LHCN-M2 (cell line): ENCODE data around the gene SEMA3G. TPM values are rescaled to one million over a fixed set of nuclear protein-coding genes. Genes with fewer than 3 reads are reported as not detected.

ENCODE experiments used
- DNase-seq: peaks from one replicate; pipeline ENCODE4 v3.0.0-alpha.2; 2012; ENCODE audit warnings: low read depth
- total RNA-seq: library from RNA; depleted of rRNA; stranded (reverse); fragments of >200 nt; gene quantifications from 2 replicates; pipeline ENCODE4 v1.2.3, GENCODE V29; 2014

The SEMA3G gene
- total RNA-seq, 1 experiment from 2014 or later, result not detected

DNA sequence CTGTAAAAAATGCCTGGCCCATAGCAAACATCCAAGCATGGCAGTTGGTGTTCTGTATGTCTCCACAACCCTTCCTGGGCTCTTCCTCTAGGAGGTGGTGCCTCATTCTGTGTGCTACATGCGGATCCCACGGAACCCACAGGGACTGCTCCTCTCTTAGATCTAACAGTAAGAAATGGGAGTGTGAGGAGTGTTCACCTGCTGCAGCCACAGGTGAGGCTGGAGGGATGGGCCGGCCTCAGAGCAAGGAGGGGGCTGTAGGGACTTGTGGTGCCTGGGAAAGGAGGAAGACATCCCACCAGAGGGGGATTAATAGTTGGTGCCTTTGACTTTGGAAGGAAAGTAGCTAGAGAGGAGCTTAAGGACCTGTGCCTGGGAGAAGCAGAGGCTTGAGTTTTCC is 22.2 kb downstream of the SEMA3G start:
- no peak for DNase-seq

DNA sequence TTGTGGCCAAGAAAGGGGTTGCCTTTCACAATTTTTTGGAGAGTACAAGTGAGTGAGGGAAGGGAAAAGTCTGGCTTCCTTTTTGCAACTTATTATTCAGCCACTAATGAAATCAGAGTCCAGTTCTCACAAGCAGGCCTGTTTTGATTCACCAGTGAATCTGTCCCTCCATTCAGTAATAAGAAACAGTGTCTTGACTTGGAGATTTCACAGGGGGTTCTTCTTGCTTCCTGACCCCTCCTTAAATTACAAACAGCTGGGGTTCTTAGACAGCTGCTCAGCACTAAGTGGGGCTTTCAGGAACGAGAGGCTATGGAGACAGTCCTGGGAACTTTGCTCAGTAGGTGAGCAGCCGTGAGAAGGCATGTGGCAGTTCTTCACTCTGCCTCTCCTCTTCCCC is 24.5 kb downstream of the SEMA3G start:
- no peak for DNase-seq

DNA sequence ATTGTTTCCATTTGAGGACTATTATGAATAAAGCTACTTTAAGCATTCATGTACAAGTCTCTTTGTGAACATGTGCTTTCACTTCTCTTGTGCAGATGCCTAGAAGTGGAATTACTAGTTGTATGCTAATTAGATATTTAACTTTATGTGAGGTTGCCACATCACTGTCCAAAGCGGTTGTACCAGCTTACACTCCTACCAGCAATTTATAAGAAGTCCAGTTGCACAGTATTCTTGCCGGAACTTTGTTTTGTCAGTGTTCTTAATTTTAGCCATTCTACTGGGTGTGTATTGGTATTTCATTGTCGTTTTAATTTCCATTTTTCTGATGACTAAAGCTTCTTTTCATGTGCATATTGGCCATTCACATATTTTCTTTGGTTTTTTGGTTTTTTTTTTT is 29.1 kb downstream of the SEMA3G start:
- no peak for DNase-seq

DNA sequence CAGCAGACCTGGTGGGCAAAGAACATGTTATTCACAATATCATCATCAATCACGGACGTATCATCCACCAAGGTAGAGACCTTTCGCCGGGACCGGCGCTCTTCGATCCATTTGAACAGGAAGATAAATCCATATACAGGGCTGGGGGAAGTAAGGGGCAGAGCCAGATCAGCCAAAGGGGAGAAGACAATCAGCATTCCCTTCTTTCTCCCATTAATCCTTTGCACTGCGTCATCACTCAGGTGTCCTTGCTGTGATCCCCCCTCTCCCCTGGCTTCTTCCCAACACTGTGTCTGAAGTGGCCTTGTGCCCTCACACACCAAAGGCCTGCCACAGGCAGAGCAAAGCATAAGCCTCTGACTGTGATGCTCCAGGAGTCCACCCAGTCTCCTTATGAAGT is 36.4 kb downstream of the SEMA3G start:
- DNase-seq, result no peak

DNA sequence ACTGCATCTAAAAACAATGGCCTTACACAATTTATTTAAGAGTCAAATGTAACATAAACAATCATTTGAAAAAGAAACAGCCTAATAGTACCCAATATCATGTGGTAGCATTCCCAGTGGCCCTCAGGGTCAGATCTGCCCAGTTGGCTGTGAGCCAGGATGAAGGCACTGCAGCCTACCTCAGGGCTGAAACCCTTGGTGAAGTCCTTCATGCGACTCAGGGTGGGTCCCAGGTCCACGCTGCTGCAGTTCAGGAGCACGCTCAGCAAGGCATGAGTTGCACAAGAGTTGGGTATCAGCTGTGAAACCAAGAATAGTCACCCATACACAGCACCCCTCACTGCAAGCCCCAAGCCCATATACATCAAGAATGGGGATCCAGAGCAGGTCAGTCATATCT is 37.1 kb downstream of the SEMA3G start:
- DNase-seq, result no peak

DNA sequence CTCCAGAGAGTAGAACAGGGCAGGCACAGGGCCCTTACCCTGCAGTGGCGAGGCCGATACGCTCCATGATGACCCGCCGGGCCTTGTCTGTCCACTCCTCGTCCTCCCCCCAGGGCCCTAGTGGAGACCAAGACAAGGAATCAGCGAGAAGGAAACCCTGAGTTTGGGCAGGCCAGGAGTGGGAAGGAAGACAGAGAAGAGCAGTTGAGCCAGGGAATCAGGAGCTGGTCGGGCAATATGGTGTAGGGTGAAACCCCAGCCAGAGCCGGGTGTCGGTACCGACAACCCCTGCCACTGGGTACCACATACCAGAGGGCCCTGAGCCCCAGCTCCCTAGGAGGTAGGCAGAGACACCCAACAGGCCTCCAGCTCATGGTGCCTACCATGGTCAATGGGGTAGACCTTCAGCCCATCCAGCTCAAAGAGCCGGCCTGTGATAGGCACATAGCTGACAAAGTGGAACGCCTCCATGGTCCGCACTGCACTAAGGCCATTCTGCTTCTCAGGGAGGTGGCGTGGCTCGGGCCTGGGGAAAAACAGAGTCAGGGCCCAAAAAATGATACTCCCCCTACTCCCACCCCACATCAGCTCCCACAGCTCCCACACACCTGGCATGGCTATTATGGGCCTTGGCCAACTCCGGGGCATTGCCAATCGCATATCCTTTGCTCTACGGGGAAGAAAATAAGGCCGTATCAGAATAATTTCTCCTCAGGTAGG is 38.0 kb downstream of the SEMA3G start:
- DNase-seq, result no peak

DNA sequence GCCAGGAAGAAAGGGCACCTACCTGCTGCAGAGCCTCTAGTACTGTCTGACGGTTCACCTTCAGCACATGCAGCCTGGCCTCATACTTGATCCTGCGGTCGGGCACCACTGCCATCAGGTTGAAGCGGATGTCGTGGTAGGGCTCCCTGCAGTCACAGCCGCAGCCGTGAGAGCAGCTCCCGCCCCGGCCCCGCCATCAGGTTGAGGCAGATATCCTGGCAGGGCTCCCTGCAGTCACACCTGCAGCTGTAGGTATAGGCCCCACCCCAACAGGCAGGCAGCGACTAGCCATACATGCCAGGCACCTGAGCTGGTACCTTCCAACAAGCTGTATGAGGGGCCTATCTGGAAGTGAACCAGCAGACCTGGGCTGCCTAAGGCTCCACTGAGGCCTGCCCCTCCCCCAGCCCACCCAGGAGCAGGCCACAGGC is 38.7 kb downstream of the SEMA3G start:
- DNase-seq, result no peak

DNA sequence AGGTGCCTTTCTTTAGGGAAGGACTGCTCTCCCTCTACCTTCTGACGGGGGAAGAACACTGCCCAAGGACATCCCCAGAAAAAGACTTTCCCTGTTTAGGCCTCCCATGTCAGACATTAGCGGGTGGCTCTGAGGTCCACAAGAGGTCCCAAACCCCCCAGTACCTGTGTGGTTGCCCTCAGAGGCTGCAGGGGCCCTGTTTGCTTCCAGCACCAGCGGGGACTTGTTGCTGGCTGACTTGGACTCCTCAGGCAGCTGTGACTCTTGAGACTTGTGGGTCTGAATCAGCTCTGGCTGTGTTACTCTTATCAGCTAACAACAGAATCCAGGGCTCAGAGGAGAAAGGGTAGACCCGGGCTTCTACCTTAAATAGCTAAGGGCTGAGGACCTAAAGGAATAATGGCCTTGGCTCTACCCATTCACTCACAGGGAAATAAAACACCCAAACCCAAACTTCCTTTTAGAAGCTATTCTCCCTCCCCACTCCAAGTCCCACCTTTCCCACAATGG is 39.2 kb downstream of the SEMA3G start:
- DNase-seq, result no peak

DNA sequence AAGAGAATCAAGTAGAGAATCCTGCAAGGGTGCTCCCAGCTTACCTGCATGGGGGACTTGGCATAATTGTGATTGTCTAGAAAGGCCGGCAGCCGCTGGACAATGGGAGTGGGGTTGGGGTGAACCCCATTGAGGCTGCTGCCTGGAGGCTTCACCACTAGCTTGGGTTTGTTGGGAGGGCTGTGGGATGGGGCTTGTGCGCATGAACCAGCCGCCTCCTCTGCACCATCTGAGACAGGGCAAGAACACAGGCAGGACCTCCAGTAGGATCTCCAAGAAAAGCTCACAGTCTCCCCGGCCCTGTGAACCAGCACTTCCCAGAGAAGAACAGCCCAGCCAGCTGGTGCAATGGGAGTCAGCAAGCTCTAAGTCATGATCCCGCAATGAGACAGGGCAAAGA is 39.8 kb downstream of the SEMA3G start:
- DNase-seq, result no peak

DNA sequence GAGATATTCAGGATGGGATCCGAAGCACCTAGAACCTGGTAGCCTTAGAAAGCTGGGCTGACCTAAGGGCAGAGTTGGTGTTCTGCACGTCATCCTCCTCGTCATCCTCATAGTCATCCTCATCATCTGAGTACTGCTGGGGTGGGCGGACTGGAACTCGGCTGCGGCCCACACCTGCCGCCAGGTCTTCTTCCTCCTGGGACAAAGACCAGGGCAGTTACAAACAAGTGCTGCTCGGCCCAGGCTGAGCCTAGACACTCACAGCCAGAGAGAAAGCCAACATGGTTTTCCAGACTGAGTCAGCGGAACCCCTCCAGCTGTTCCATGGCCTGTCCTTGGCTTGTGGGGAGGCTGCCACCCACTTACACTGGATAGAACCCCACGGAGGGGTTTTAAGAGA is 40.5 kb downstream of the SEMA3G start:
- DNase-seq, result no peak

DNA sequence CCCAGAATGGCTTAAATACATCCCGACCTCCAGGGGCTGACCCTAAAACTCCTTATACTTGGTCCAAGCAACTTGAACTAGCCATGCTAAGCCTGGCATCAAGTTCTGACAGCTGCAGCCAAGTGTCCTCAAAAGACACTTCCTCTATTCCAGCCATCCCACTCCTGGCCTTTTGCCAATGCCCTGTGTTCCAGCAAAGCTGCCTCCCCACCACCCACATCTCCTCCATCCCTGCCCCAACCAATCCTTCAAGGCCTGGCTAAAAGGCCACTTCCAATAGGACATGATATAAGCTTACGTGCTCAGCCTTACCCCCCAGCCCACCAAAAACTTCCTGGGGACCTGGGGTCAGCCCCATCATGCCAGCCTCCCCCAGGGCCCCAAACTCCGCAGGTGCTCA is 40.9 kb downstream of the SEMA3G start:
- peak; percentile 19 for DNase-seq

DNA sequence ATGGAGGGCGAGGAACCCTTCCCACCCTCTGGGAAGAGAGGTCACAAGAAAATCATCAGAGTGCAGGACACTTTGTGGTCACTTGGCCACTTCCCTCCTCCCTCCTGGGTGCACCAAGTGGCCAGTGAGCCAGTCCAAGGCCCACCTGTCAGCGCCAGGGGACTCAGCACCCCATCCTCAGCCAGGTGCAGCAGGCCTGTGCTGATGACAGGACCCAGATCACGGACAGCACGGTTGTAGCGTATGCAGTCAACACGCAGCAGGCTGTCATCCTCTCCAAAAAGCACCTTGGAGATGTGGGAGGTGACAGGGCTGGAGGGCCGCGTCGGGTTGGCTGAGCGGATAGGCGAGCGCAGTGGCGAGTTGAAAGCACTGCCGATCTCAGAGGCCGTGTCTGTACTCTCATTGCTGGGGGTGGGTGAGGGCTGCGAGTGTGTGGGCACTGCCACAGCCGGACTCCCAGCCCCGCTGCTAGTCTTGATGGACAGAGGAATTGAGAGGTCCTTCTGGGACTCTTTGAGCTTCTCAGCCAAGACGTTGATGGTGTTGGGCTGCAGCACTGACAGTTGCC is 41.5 kb downstream of the SEMA3G start:
- no peak for DNase-seq

DNA sequence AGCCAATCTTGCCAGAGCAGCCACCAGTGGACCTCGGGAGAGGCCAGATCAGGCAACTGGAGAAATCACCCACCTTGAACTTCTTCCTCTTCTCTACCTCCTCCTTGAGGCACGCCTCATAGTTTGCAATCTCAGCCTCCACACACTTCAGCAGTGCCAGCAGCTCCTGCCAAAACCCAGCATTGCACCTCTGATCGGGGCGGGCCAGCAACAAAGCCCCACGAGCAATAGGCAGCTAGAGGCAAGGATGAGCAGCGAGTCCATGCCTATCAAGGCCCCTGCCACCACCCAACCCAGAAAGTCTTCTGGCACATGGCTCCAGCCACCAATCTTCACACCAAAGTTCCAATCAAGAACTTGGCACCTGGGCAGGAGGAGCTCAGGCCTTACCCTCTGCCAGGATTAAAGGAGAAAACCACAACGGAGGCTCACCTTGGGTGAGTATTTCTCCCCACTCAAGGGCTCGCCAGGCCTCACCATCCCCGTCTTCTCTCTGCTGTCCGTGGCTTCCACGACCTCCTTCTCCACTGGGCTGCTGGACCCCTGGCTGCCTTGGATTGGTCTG is 42.1 kb downstream of the SEMA3G start:
- no peak for DNase-seq

DNA sequence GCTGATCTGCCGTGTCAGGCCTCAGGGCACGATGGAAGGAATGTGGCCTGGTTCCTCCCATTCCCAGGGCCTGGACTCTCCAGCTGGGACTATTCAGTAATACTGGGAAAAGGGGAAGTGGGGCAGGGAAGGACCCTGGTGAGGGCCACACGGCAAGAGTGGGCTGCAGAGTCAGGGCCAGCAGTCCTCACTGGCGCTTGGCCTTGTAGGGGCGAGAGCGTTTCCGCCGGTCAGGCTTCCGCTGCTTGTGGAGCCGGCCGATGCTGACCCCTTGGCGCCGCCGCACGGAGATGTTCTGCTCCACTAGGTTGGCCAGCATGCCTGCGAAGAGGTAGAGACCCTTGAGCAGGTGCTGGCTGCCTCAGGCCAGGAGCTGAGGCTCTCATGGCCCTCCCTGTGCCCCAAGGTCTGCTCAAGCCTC is 42.8 kb downstream of the SEMA3G start:
- no peak for DNase-seq

DNA sequence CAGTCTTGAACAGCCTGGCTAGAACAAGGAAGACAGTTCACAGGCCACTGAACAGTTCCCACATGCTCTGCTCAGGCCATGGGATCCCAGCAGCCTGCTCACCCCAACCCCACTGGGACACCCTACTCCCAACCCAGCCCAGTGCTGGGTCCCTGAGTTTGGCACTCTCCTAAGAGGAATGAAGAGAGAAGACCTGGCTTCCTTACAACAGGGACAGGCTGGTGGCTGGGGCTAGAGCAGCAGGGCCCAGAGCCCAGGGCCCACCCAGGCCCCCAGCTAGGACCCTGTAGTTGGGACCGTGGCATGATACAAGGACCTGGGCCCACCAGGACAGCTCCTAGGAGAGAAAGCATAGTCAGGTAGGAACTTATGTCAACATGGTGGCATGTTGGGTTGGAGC is 43.4 kb downstream of the SEMA3G start:
- DNase-seq, result no peak

DNA sequence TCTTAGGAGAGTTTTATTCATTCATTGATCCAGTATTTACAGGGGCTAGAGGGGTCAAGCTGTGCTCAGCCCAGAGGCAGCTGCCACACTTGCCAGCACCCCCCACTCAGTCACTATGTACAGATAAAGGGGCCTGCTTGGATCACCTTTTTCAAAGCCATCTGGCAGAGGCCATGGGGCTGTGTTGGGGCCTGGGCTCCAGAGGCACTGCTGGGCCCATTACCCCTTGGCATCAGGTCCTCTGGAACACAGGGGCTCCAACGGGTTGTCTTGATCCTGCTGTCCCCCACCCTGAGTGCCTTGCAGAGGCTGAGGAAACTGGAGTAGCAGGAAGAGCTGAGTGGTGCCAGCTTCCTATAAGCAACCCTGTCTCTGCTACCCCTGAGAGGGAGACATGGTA is 43.9 kb downstream of the SEMA3G start:
- DNase-seq, result no peak

DNA sequence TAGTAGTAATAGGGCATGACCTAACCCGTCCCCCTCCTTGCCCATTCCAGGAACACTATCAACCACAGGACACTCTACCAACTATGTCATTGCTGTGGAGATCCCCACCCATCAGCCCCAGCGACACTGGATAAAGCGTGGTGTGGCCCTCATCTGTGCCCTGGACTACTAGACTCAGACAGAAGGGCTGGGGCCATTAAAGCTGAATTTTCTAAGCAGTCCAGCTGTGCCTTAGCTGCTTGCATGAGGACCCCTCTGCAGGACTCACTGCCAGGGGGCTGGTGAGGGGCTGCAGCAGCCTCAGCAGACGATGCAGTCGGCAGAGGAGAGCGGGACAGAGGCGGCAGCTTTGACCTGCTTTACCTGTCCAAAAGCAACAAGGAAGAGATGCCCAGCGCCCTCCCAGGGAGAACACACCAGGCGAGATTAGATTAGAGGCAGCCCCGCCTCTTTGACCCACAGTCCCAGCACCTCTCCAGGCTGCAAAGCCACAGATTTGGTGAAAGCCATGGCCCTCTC is 44.6 kb downstream of the SEMA3G start:
- no peak for DNase-seq

DNA sequence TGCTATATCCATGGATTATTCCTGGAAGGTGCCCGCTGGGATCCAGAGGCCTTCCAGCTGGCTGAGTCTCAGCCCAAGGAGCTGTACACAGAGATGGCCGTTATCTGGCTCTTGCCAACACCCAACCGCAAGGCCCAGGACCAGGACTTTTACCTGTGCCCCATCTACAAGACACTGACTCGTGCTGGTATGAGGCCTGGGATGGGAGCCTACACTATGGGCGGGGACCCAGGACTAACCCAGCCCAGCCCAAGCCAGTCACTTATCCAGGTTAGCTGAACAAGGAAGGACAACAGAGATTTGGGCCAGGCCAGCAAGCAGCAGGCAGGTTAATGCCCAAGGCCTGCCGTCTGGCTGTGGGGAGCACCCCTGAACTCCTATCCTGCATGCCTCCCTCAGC is 45.3 kb downstream of the SEMA3G start:
- DNase-seq, result no peak

DNA sequence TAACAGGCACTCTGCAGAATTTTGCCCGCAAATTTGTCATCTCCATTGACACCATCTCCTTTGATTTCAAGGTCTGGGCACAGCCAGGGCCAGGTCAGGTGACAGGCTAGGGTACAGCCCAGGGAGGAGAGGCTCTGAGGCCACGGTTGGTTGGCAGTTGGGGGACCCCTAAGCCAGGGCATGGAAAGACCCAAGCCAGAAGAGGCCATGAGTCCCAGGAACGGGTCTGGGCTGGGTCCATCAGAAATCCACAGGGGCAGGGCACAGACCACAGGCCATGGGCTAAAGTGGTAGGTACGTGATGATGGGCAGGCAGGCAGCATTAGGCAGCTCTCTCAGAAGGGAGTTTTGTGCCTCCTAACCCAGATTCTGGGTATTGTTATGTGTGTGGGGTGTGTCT is 45.8 kb downstream of the SEMA3G start:
- no peak for DNase-seq

DNA sequence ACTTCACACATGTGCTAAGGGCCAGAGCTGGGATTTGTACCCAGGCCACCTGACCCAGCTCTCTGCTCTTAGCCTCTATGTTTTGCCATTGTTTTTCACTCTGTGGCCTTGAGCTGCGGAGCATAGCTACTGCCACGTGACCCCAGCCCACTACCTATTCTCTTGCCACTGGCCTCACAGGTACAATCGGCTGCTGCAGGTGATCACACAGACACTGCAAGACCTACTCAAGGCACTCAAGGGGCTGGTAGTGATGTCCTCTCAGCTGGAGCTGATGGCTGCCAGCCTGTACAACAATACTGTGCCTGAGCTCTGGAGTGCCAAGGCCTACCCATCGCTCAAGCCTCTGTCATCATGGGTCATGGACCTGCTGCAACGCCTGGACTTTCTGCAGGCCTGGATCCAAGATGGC is 46.2 kb downstream of the SEMA3G start:
- no peak for DNase-seq

DNA sequence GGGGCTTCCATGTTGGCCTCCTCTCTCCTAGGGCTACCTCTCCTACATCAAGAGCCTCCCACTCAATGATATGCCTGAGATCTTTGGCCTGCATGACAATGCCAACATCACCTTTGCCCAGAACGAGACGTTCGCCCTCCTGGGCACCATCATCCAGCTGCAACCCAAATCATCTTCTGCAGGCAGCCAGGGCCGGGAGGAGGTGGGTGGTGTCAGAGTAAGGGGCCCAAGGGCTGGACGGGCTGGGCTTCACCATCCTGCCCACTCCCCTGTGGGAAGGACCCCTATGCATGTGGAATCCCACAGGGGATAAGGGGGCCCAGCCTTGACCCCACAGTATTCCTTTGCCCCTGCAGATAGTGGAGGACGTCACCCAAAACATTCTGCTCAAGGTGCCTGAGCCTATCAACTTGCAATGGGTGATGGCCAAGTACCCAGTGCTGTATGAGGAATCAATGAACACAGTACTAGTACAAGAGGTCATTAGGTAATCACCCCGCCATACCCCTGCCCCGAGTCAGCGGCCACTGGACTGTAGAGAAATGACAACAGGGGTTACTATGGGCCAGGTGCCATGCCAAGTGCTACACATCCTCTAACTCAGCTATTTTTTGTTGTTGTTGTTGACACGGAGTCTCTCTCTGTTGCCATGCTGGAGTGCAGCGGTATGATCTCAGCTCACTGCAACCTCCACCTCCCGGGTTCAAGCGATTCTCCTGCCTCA is 47.1 kb downstream of the SEMA3G start:
- DNase-seq, result no peak

DNA sequence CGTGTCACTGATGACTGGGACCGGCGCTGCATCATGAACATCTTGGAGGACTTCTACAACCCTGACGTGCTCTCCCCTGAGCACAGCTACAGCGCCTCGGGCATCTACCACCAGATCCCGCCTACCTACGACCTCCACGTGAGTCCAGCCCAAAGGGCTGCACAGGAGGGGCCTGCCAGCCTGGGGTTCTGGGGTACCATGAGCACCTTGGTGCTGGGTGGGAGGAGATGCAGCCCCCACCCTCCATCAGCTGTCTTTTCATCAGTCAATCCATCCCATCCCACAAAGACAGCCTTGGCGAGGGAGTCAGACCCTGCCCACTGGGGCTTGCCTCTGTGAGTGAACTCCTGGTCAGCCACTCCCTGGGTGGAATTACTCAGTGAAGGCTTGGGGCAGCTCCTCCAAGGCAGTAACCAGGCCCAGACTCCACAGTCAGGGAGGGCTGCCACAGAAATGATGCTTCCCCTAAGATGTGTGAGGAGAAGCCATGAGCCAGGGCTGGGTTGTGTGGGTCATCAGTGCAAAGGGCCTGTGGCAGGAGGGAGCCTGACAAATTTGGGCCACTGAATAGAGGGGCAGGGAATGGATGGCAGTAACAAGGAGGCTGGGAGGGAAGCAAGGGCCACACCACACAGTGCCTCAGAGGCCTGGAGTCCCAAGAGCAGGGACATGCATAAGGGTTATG is 47.9 kb downstream of the SEMA3G start:
- DNase-seq, result no peak
